Endothelial cell (in vitro differentiated cells): Measurements from ENCODE around the gene TMPRSS2. TPM values are rescaled to one million over a fixed set of nuclear protein-coding genes. Genes with fewer than 3 reads are reported as not detected.

Experiments
- DNase-seq: peaks from one replicate; pipeline ENCODE4 v3.0.0; 2021; ENCODE audit warnings: low spot score
- H3K27ac Mint-ChIP-seq: one replicate; pipeline ENCODE4 v1.8.0; 2021; ENCODE audit warnings: mixed read lengths, inconsistent platforms; ENCODE audit not compliant: unreplicated experiment
- H3K27me3 Mint-ChIP-seq: one replicate; pipeline ENCODE4 v1.8.0; 2021; ENCODE audit warnings: mild to moderate bottlenecking, moderate library complexity, mixed read lengths, inconsistent platforms; ENCODE audit not compliant: unreplicated experiment
- H3K36me3 Mint-ChIP-seq: one replicate; pipeline ENCODE4 v1.8.0; 2021; ENCODE audit warnings: mild to moderate bottlenecking, low read depth, mixed read lengths, inconsistent platforms; ENCODE audit not compliant: unreplicated experiment
- H3K4me1 Mint-ChIP-seq: one replicate; pipeline ENCODE4 v1.8.0; 2021; ENCODE audit warnings: mild to moderate bottlenecking, mixed read lengths, inconsistent platforms; ENCODE audit not compliant: unreplicated experiment
- H3K4me3 Mint-ChIP-seq: one replicate; pipeline ENCODE4 v1.8.0; 2021; ENCODE audit warnings: mild to moderate bottlenecking, mixed read lengths, inconsistent platforms; ENCODE audit not compliant: unreplicated experiment
- H3K9me3 Mint-ChIP-seq: one replicate; pipeline ENCODE4 v1.8.0; 2021; ENCODE audit warnings: mixed read lengths, inconsistent platforms; ENCODE audit not compliant: unreplicated experiment
- CTCF ChIP-seq: fragments of 200-600 bp; sonication (generic); IDR thresholded peaks from one replicate; pipeline ENCODE4 v1.5.0; 2021; ENCODE audit warnings: antibody characterized with exemption; ENCODE audit not compliant: unreplicated experiment
- total RNA-seq: library from RNA; stranded (reverse); fragmentation: NEBNext Ultra II Directional; extraction: Animal tissue kit (Norgen Biotek cat#: 25700); gene quantifications from one replicate; pipeline ENCODE4 v1.2.1, GENCODE V29; 2021; ENCODE audit not compliant: unreplicated experiment

TMPRSS2 gene
- total RNA-seq, 1 donor from 2014 or later = 46.3 TPM

- H3K36me3 Mint-ChIP-seq = peaks cover 60% of the 10 kb centered on the region
- no peaks in the 10 kb centered on the region for H3K27me3 Mint-ChIP-seq
- H3K27ac Mint-ChIP-seq = no peak overlapping the region
- peak overlapping the region; percentile 74 for H3K4me3 Mint-ChIP-seq
- no peak for DNase-seq
- peaks cover 10% of the 10 kb centered on the region for H3K9me3 Mint-ChIP-seq
- no peak for TF ChIP-seq CTCF
- H3K4me1 Mint-ChIP-seq = no peaks in the 10 kb centered on the region
These were observed 41.7 kb downstream of the TMPRSS2 start for GRCh38 chr21:41466024-41466820.

GRCh38 chr21:41465176-41465781, 42.7 kb downstream of the TMPRSS2 start:
- Mint-ChIP-seq H3K36me3 (peaks cover 56% of the 10 kb centered on the region), H3K4me1 (no peaks in the 10 kb centered on the region), H3K9me3 (peaks cover 10% of the 10 kb centered on the region), H3K4me3 (no peak overlapping the region), H3K27me3 (no peaks in the 10 kb centered on the region), H3K27ac (no peak overlapping the region)
- no peak for TF ChIP-seq CTCF
- DNase-seq = no peak

DNA sequence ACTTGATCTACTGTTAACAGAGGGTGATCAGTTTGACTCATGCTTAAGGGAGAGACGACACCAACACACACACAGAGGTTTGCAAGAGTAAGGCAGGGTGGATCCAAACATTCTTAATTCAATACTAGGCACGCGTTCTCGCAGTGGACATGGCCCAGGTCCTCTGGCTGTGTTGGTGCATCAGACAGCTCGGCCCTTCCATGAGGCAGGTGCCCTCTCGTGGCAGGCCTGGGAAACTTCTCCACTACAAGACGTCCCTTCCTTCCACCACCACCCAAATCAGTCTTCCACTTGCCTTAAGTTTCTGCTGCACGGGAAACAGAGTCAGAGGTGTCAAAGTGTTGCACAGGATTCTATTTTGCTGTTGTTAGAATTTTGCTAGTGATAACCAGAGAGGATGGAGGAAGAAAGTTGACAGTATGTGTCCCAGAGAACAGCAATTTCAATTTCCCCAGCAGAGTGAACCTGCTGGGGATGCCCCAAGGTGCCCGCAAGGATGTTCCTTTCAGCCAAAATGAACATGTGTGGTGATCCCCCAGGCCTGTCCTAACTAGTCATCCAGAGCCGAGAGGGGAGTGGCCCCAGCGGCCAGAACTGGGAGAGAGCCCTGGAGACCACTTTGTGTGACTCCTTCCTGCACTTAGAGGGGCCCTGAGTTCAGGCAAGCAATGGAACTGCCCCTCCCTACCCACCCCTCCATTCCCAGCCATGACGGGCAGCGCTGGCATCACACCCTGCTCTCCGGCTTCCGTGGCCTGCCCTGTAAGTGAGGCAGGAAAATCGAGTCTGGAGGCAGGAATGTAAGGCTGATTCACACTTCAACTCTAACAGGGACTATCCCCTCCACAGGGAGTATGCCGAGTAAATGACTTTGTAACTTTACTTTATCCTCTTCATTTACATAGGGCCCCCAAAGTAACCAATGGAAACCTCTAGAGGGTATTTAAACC, 47.1 kb downstream of the TMPRSS2 start:
- no peak overlapping the region for H3K4me3 Mint-ChIP-seq
- H3K4me1 Mint-ChIP-seq = no peaks in the 10 kb centered on the region
- peaks cover 24% of the 10 kb centered on the region for H3K36me3 Mint-ChIP-seq
- H3K27ac Mint-ChIP-seq = no peak overlapping the region
- H3K27me3 Mint-ChIP-seq = peaks cover 12% of the 10 kb centered on the region
- peaks cover 10% of the 10 kb centered on the region for H3K9me3 Mint-ChIP-seq
- peak; percentile 73 for DNase-seq
- peak; percentile 63 for TF ChIP-seq CTCF

DNA sequence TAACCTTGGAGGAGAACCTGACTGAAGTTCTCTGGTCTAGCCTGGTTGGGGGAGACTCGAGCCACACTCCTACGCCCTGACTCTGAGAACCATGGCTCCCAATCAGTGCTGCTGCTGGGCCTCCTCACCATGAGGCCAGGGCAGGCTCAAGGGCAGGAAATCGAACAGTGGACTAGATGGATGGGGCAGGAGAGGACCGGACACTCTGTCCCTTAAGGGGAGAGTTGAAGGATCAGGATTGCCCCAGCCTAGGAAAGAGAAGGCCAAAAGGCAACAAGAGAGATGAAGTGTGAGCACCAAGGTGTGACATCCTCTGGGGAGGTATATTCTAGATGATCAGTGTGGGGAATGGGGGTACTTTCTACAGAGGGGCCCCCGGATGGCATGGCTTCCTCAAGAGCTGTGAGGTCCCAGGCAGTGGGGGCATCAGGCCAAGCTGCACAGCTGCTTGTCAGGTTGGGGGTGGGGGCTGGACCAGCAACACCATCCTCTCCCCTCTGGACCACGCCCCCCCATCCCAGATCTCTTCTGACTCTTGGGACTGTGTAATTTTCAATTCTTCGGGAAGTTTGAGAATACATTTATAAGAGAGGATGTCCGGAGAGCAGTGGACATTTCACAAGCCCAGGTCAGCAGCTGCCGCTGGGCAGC, 47.9 kb downstream of the TMPRSS2 start:
- TF ChIP-seq CTCF = no peak
- peaks cover 12% of the 10 kb centered on the region for H3K27me3 Mint-ChIP-seq
- peaks cover 15% of the 10 kb centered on the region for H3K36me3 Mint-ChIP-seq
- no peak overlapping the region for H3K27ac Mint-ChIP-seq
- no peak overlapping the region for H3K4me3 Mint-ChIP-seq
- peaks cover 10% of the 10 kb centered on the region for H3K9me3 Mint-ChIP-seq
- H3K4me1 Mint-ChIP-seq = no peaks in the 10 kb centered on the region
- no peak for DNase-seq
